H9 (cell line): ENCODE measurements around the gene STK10. TPM values are rescaled to one million over a fixed set of nuclear protein-coding genes. Genes with fewer than 3 reads are reported as not detected.

Source experiments
- DNase-seq: peaks from one replicate; pipeline ENCODE4 v3.0.0-alpha.2; 2017
- H2AFZ ChIP-seq: one replicate; pipeline ENCODE4 v1.6.1; 2013; ENCODE audit warnings: mild to moderate bottlenecking, low read length, control low read depth, moderate library complexity
- H2AK5ac ChIP-seq: 2 replicates; pipeline ENCODE4 v1.6.1; 2013; ENCODE audit warnings: low read length, control low read depth, mixed read lengths; ENCODE audit not compliant: insufficient read length
- H2BK120ac ChIP-seq: one replicate; pipeline ENCODE4 v1.6.1; 2013; ENCODE audit warnings: low read depth, mild to moderate bottlenecking, low read length, control low read depth, inconsistent platforms; ENCODE audit not compliant: poor library complexity, severe bottlenecking
- H2BK12ac ChIP-seq: 2 replicates; pipeline ENCODE4 v1.6.1; 2013; ENCODE audit warnings: low read length, control low read depth, mixed read lengths, low read depth; ENCODE audit not compliant: insufficient read length
- H2BK15ac ChIP-seq: 2 replicates; pipeline ENCODE4 v1.6.1; 2013; ENCODE audit warnings: low read depth, low read length, control low read depth
- H2BK20ac ChIP-seq: one replicate; pipeline ENCODE4 v1.6.1; 2013; ENCODE audit warnings: low read depth, mild to moderate bottlenecking, low read length, control low read depth, inconsistent platforms; ENCODE audit not compliant: poor library complexity, severe bottlenecking
- H2BK5ac ChIP-seq: 2 replicates; pipeline ENCODE4 v1.6.1; 2013; ENCODE audit warnings: low read length, control low read depth, mixed read lengths; ENCODE audit not compliant: insufficient read length
- H3K14ac ChIP-seq: 2 replicates; pipeline ENCODE4 v1.6.1; 2013; ENCODE audit warnings: low read length, control low read depth; ENCODE audit not compliant: insufficient read depth
- H3K18ac ChIP-seq: 2 replicates; pipeline ENCODE4 v1.6.1; 2013; ENCODE audit warnings: low read depth, mild to moderate bottlenecking, mixed read lengths, low read length, control low read depth; ENCODE audit not compliant: insufficient read length
- H3K23ac ChIP-seq: 2 replicates; pipeline ENCODE4 v1.6.1; 2013; ENCODE audit warnings: low read length, control low read depth, mixed read lengths, low read depth; ENCODE audit not compliant: insufficient read length
- H3K23me2 ChIP-seq: 2 replicates; pipeline ENCODE4 v1.6.1; 2013; ENCODE audit warnings: low read depth, mild to moderate bottlenecking, mixed read lengths, low read length, control low read depth; ENCODE audit not compliant: insufficient read length, poor library complexity, severe bottlenecking
- H3K27ac ChIP-seq: 2 replicates; pipeline ENCODE4 v1.5.1; 2013; ENCODE audit warnings: low read length, control low read depth, mixed read lengths, low read depth; ENCODE audit not compliant: insufficient read length
- H3K27me3 ChIP-seq: 2 replicates; pipeline ENCODE4 v1.6.1; 2013; ENCODE audit warnings: low read length, control low read depth, inconsistent platforms; ENCODE audit not compliant: insufficient read depth
- H3K4ac ChIP-seq: 2 replicates; pipeline ENCODE4 v1.6.1; 2013; ENCODE audit warnings: low read depth, mild to moderate bottlenecking, control low read depth, inconsistent platforms, low read length, moderate library complexity
- H3K4me1 ChIP-seq: 2 replicates; pipeline ENCODE4 v1.6.1; 2013; ENCODE audit warnings: low read length, control low read depth, inconsistent platforms; ENCODE audit not compliant: insufficient read depth
- H3K4me2 ChIP-seq: 2 replicates; pipeline ENCODE4 v1.6.1; 2013; ENCODE audit warnings: low read length, control low read depth, mixed read lengths; ENCODE audit not compliant: insufficient read length, insufficient read depth
- H3K56ac ChIP-seq: 2 replicates; pipeline ENCODE4 v1.6.1; 2013; ENCODE audit warnings: low read depth, mild to moderate bottlenecking, mixed read lengths, low read length, control low read depth; ENCODE audit not compliant: insufficient read length
- H3K79me1 ChIP-seq: 2 replicates; pipeline ENCODE4 v1.6.1; 2013; ENCODE audit warnings: low read depth, mild to moderate bottlenecking, moderate library complexity, low read length, control low read depth, inconsistent platforms; ENCODE audit not compliant: insufficient read depth, poor library complexity, severe bottlenecking
- H3K79me2 ChIP-seq: 2 replicates; pipeline ENCODE4 v1.6.1; 2013; ENCODE audit warnings: low read length, control low read depth, inconsistent platforms; ENCODE audit not compliant: insufficient read depth
- H3K9ac ChIP-seq: 2 replicates; pipeline ENCODE4 v1.6.1; 2013; ENCODE audit warnings: low read length, control low read depth, mixed read lengths; ENCODE audit not compliant: insufficient read length; ENCODE audit errors: extremely low read depth
- H3K9me3 ChIP-seq: one replicate; pipeline ENCODE4 v1.6.1; 2013; ENCODE audit warnings: low read depth, low read length, inconsistent platforms; ENCODE audit not compliant: control insufficient read depth
- H3T11ph ChIP-seq: one replicate; pipeline ENCODE4 v1.6.1; 2013; ENCODE audit warnings: mild to moderate bottlenecking, low read length, control low read depth, inconsistent platforms
- H4K20me1 ChIP-seq: one replicate; pipeline ENCODE4 v1.6.1; 2013; ENCODE audit not compliant: control insufficient read depth, insufficient read length, insufficient read depth
- H4K5ac ChIP-seq: 2 replicates; pipeline ENCODE4 v1.6.1; 2013; ENCODE audit warnings: low read depth, mild to moderate bottlenecking, mixed read lengths, low read length, control low read depth; ENCODE audit not compliant: insufficient read length
- H4K8ac ChIP-seq: replicated peaks from 2 replicates; pipeline ENCODE4 v1.6.1; 2013; ENCODE audit warnings: low read length, control low read depth, mixed read lengths, low read depth; ENCODE audit not compliant: insufficient read length
- H4K91ac ChIP-seq: 2 replicates; pipeline ENCODE4 v1.6.1; 2013; ENCODE audit warnings: low read depth, mild to moderate bottlenecking, moderate library complexity, mixed read lengths, low read length, control low read depth; ENCODE audit not compliant: insufficient read length
- H3K27ac Mint-ChIP-seq, 3 experiments: 2 replicates in 2 of 3; 3 replicates in 1 of 3; pipeline ENCODE4 v1.8.0; 2020 to 2021; ENCODE audit warnings: mixed read lengths in 3 of 3, mild to moderate bottlenecking in 1 of 3, moderate library complexity in 1 of 3
- H3K27me3 Mint-ChIP-seq: 2 replicates; pipeline ENCODE4 v1.8.0; 2021; ENCODE audit warnings: low read depth, mild to moderate bottlenecking, moderate library complexity, mixed read lengths
- H3K36me3 Mint-ChIP-seq, 3 experiments: 2 replicates in 2 of 3; 3 replicates in 1 of 3; pipeline ENCODE4 v1.8.0; 2020 to 2021; ENCODE audit warnings: low read depth in 3 of 3, mixed read lengths in 3 of 3; ENCODE audit not compliant: insufficient read depth in 1 of 3
- H3K4me1 Mint-ChIP-seq, 2 experiments: 2 replicates each; pipeline ENCODE4 v1.8.0; 2020; ENCODE audit warnings: mixed read lengths in 2 of 2
- H3K4me3 Mint-ChIP-seq, 2 experiments: 2 replicates in 1 of 2; 3 replicates in 1 of 2; pipeline ENCODE4 v1.8.0; 2020 to 2021; ENCODE audit warnings: mild to moderate bottlenecking in 2 of 2, mixed read lengths in 2 of 2, moderate library complexity in 1 of 2
- H3K9me3 Mint-ChIP-seq, 2 experiments: 2 replicates in 1 of 2; 3 replicates in 1 of 2; pipeline ENCODE4 v1.8.0; 2020; ENCODE audit warnings: mild to moderate bottlenecking in 2 of 2, mixed read lengths in 2 of 2, moderate library complexity in 1 of 2
- CTCF ChIP-seq: fragments of 200-600 bp; sonication (generic); conservative IDR thresholded peaks from 3 replicates; pipeline ENCODE4 v1.8.0; 2021; ENCODE audit warnings: antibody characterized with exemption, mild to moderate bottlenecking
- WGBS: extraction: QIAGEN DNeasy Blood & Tissue Kit; methylation state at CpG from one replicate; pipeline ENCODE4 v1.1.7; 2013; ENCODE audit warnings: missing lambda C conversion rate, low lambda C conversion rate, mixed read lengths; ENCODE audit not compliant: insufficient read length; ENCODE audit errors: extremely low coverage; 5-methylcytosine and 5-hydroxymethylcytosine counted together
- total RNA-seq: library from RNA; stranded (reverse); gene quantifications from 2 replicates; pipeline ENCODE4 v1.2.1, GENCODE V29; 2021

Gene STK10
- total RNA-seq, 1 experiment from 2014 or later = 14.6 TPM

- H3K27me3 Mint-ChIP-seq = no peaks in the 10 kb centered on the region
- Histone ChIP-seq H2BK120ac (no peak overlapping the region), H3K4ac (no peak overlapping the region), H2BK12ac (no peak overlapping the region), H3K79me1 (no peaks in the 10 kb centered on the region), H4K8ac (no peak overlapping the region), H2BK15ac (no peak overlapping the region), H3K4me1 (no peaks in the 10 kb centered on the region), H2BK20ac (no peak overlapping the region), H3K18ac (no peak overlapping the region), H3K56ac (no peak overlapping the region), H4K20me1 (peaks cover 3% of the 10 kb centered on the region), H3K27ac (no peak overlapping the region), H3K27me3 (no peaks in the 10 kb centered on the region), H3K23me2 (peaks cover 3% of the 10 kb centered on the region), H3K23ac (no peak overlapping the region), H3T11ph (no peak overlapping the region), H2BK5ac (no peak overlapping the region), H3K79me2 (no peaks in the 10 kb centered on the region), H3K9me3 (no peaks in the 10 kb centered on the region), H3K4me2 (no peak overlapping the region), H3K9ac (no peak overlapping the region), H2AFZ (no peak overlapping the region), H2AK5ac (no peak overlapping the region), H4K5ac (no peak overlapping the region), H4K91ac (no peak overlapping the region), H3K14ac (no peak overlapping the region)
- no peaks in the 10 kb centered on the region for H3K9me3 Mint-ChIP-seq
- no peak for TF ChIP-seq CTCF
- H3K36me3 Mint-ChIP-seq = peaks cover 0 to 2% (median 0%) of the 10 kb centered on the region in 3 experiments; a peak in 2 of 7 replicates
- peaks cover 8 to 15% of the 10 kb centered on the region in 2 experiments for H3K4me1 Mint-ChIP-seq
- H3K27ac Mint-ChIP-seq = peak overlapping the region in 1 of 3 experiments; percentile 44; a peak in 1 of 7 replicates
- WGBS = no CpG with 5 or more reads among the region's 10 CpGs
- H3K4me3 Mint-ChIP-seq = no peak overlapping the region
- peak; percentile 8 for DNase-seq
Observed at GRCh38 chr5:172090976-172091547, 97.0 kb downstream of the STK10 start.
